GM19324 (cell line): ENCODE results near the gene GSAP.
"Not testable (repeated sequence)": the region's sequence is repeated elsewhere in the genome, so short reads cannot be mapped to it uniquely, and the experiment has no call there.

Experiments used
- ATAC-seq: cut with Tn5 transposase; IDR thresholded peaks from one replicate; pipeline ENCODE4 v1.9.1; 2021; ENCODE audit warnings: mild to moderate bottlenecking, moderate library complexity; ENCODE audit not compliant: unreplicated experiment, low FRiP score

Gene GSAP

GRCh38 chr7:77306231-77307067 is 109.7 kb downstream of the GSAP start:
- no peak for ATAC-seq

GRCh38 chr7:77295549-77295948 is 120.6 kb downstream of the GSAP start:
- ATAC-seq, result no peak

GRCh38 chr7:77293046-77293445 is 123.1 kb downstream of the GSAP start:
- ATAC-seq, result no peak

- no peak for ATAC-seq
Measured at GRCh38 chr7:77290425-77290824, 125.7 kb downstream of the GSAP start.

- ATAC-seq, result no peak
Measured at GRCh38 chr7:77289387-77289786, 126.8 kb downstream of the GSAP start.

- ATAC-seq, result no peak
Measured at GRCh38 chr7:77288676-77289320, 127.4 kb downstream of the GSAP start.

GRCh38 chr7:77284616-77285015 is 131.5 kb downstream of the GSAP start:
- no peak for ATAC-seq

- ATAC-seq, result no peak
Measured at GRCh38 chr7:77284005-77284404, 132.1 kb downstream of the GSAP start.

- no peak for ATAC-seq
Measured at GRCh38 chr7:77282897-77283296, 133.3 kb downstream of the GSAP start.

- ATAC-seq, result no peak
Measured at GRCh38 chr7:77281780-77282478, 134.2 kb downstream of the GSAP start.

- ATAC-seq, result no peak
Measured at GRCh38 chr7:77276120-77276519, 140.0 kb downstream of the GSAP start.

- not testable (repeated sequence) for ATAC-seq
Measured at GRCh38 chr7:77275663-77276062, 140.5 kb downstream of the GSAP start.

GRCh38 chr7:77271766-77272165 is 144.4 kb downstream of the GSAP start:
- no peak for ATAC-seq

- ATAC-seq, result no peak
Measured at GRCh38 chr7:77270094-77270480, 146.1 kb downstream of the GSAP start.

- ATAC-seq, result peak; percentile 87
Measured at GRCh38 chr7:77269360-77270093, 146.6 kb downstream of the GSAP start.

- no peak for ATAC-seq
Measured at GRCh38 chr7:77266291-77266794, 149.8 kb downstream of the GSAP start.

- no peak for ATAC-seq
Measured at GRCh38 chr7:77265666-77266065, 150.5 kb downstream of the GSAP start.

- ATAC-seq, result no peak
Measured at GRCh38 chr7:77262316-77262715, 153.8 kb downstream of the GSAP start.
